ENCODE data around the gene FGF13.
A peak's percentile ranks its signal among the peaks of the same experiment; 100 is the strongest.

GRCh38 chrX:138748480-138748879 is 37.0 kb upstream of the FGF13 start:
- TF ChIP-seq, protein P1, sequence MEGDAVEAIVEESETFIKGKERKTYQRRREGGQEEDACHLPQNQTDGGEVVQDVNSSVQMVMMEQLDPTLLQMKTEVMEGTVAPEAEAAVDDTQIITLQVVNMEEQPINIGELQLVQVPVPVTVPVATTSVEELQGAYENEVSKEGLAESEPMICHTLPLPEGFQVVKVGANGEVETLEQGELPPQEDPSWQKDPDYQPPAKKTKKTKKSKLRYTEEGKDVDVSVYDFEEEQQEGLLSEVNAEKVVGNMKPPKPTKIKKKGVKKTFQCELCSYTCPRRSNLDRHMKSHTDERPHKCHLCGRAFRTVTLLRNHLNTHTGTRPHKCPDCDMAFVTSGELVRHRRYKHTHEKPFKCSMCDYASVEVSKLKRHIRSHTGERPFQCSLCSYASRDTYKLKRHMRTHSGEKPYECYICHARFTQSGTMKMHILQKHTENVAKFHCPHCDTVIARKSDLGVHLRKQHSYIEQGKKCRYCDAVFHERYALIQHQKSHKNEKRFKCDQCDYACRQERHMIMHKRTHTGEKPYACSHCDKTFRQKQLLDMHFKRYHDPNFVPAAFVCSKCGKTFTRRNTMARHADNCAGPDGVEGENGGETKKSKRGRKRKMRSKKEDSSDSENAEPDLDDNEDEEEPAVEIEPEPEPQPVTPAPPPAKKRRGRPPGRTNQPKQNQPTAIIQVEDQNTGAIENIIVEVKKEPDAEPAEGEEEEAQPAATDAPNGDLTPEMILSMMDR (IDR thresholded peaks at IDR 0.05), result peak in 4 of 6 experiments; percentile 14 to 57 (median 40)
- no peak for TF ChIP-seq POLR2A (IDR thresholded peaks at IDR 0.05)
